Measurements from ENCODE around the gene ZNF213.

DNA sequence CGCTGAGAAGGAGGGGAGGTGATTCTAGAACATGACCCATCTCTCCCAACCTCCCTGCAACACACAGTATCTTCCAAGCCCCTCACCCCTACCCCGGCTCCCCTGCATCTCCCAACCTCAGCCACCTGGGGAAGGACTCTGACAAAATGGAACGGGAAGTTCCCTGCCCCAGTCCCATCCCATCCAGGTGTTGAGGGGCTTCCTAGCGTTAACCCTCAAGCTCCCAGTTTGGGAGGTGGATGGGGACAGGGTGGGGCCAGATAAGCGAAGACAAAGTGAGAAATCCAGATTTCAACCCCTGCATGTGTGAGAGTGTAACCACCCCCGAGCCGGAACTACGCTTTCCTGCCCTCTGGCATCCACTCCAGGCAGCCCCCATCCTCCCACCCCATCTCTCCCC, 37.6 kb upstream of the ZNF213 start:
- TF ChIP-seq, protein P1, sequence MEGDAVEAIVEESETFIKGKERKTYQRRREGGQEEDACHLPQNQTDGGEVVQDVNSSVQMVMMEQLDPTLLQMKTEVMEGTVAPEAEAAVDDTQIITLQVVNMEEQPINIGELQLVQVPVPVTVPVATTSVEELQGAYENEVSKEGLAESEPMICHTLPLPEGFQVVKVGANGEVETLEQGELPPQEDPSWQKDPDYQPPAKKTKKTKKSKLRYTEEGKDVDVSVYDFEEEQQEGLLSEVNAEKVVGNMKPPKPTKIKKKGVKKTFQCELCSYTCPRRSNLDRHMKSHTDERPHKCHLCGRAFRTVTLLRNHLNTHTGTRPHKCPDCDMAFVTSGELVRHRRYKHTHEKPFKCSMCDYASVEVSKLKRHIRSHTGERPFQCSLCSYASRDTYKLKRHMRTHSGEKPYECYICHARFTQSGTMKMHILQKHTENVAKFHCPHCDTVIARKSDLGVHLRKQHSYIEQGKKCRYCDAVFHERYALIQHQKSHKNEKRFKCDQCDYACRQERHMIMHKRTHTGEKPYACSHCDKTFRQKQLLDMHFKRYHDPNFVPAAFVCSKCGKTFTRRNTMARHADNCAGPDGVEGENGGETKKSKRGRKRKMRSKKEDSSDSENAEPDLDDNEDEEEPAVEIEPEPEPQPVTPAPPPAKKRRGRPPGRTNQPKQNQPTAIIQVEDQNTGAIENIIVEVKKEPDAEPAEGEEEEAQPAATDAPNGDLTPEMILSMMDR (IDR thresholded peaks at IDR 0.05) = no peak
- no peak for TF ChIP-seq POLR2A (IDR thresholded peaks at IDR 0.05)
